Spleen (tissue), 11 donors: ENCODE data around the gene FGF21. TPM values are rescaled to one million over a fixed set of nuclear protein-coding genes. Genes with fewer than 3 reads are reported as not detected.
"Not testable (repeated sequence)": the region's sequence is repeated elsewhere in the genome, so short reads cannot be mapped to it uniquely, and the experiment has no call there.

Source experiments
- DNase-seq: peaks from one replicate; pipeline ENCODE4 v3.0.0-alpha.2; 2020
- H3K27ac ChIP-seq, 8 donors: fragments of 200-600 bp; sonication (generic) in 7 of 8; 1 replicate in 4 of 8; 2 replicates in 4 of 8; pipeline versions ENCODE4 v1.5.0 to v1.8.0; 2016 to 2021; ENCODE audit warnings: inconsistent platforms in 4 of 8, mild to moderate bottlenecking in 4 of 8, moderate library complexity in 1 of 8
- H3K27me3 ChIP-seq, 7 donors: fragments of 200-600 bp; sonication (generic) in 6 of 7; replicated peaks in 1 of 7; 1 replicate in 4 of 7; 2 replicates in 3 of 7; pipeline versions ENCODE4 v1.5.0 to v1.8.0; 2016 to 2021; ENCODE audit warnings: inconsistent platforms in 3 of 7, mild to moderate bottlenecking in 1 of 7
- H3K36me3 ChIP-seq, 6 donors: fragments of 200-600 bp; sonication (generic) in 5 of 6; 1 replicate in 4 of 6; 2 replicates in 2 of 6; pipeline versions ENCODE4 v1.5.0 to v1.8.0; 2016 to 2021; ENCODE audit warnings: inconsistent platforms in 2 of 6
- H3K4me1 ChIP-seq, 6 donors: fragments of 200-600 bp; sonication (generic) in 5 of 6; 1 replicate in 3 of 6; 2 replicates in 3 of 6; pipeline versions ENCODE4 v1.5.0 to v1.8.0; 2016 to 2021; ENCODE audit warnings: inconsistent platforms in 3 of 6
- H3K4me3 ChIP-seq, 8 donors: fragments of 200-600 bp; sonication (generic) in 7 of 8; 1 replicate in 4 of 8; 2 replicates in 4 of 8; pipeline versions ENCODE4 v1.5.0 to v1.8.0; 2016 to 2021; ENCODE audit warnings: inconsistent platforms in 4 of 8, mild to moderate bottlenecking in 4 of 8, moderate library complexity in 2 of 8
- H3K9me3 ChIP-seq, 8 donors: fragments of 200-600 bp; sonication (generic) in 7 of 8; 1 replicate in 4 of 8; 2 replicates in 4 of 8; pipeline versions ENCODE4 v1.5.0 to v1.8.0; 2016 to 2021; ENCODE audit warnings: inconsistent platforms in 4 of 8
- CTCF ChIP-seq, 11 experiments: fragments of 200-600 bp in 7 of 11; fragments of 450-650 bp in 4 of 11; sonication (generic) in 4 of 11; IDR thresholded peaks in 8 of 11; conservative IDR thresholded peaks in 3 of 11; 1 replicate in 7 of 11; 2 replicates in 4 of 11; pipeline versions ENCODE4 v1.4.0 to v1.8.0; 2016 to 2021; ENCODE audit warnings: antibody characterized with exemption in 11 of 11, inconsistent platforms in 4 of 11, mild to moderate bottlenecking in 1 of 11
- POLR2A ChIP-seq, 3 donors: fragments of 450-650 bp; IDR thresholded peaks; one replicate each; pipeline ENCODE4 v1.5.1; 2017; ENCODE audit warnings: antibody characterized with exemption in 3 of 3, mild to moderate bottlenecking in 1 of 3
- POLR2AphosphoS5 ChIP-seq, 3 donors: sonication (generic); formaldehyde crosslinking; IDR thresholded peaks; one replicate each; pipeline ENCODE4 v1.5.1; 2017; ENCODE audit warnings: antibody characterized with exemption in 3 of 3
- WGBS, 5 donors: extraction: QIAGEN DNeasy Blood & Tissue Kit in 3 of 5; methylation state at CpG; one replicate each; pipeline versions ENCODE4 v1.1.5 to v1.1.7; 2013 to 2018; 5-methylcytosine and 5-hydroxymethylcytosine counted together
- intact Hi-C: fragments of 100-400 bp; cut with DNase I; formaldehyde crosslinking; loops from one replicate; pipeline ENCODE4 v1.15.0; 2023; ENCODE audit warnings: low total_unique reads
- polyA plus RNA-seq, 3 donors: library from polyadenylated mRNA; stranded (reverse); fragments of 200-250 nt; gene quantifications; one replicate each; pipeline ENCODE4 v1.2.1, GENCODE V29; 2013
- total RNA-seq, 7 donors: library from RNA; depleted of rRNA in 3 of 7; stranded (reverse); fragments of >200 nt in 3 of 7; fragmentation: NEBNext Ultra II Directional in 4 of 7; extraction: Animal tissue kit (Norgen Biotek cat#: 25700) in 4 of 7; gene quantifications; one replicate each; pipeline versions ENCODE4 v1.1.0 to v1.2.1, GENCODE V29; 2016 to 2021
- donor health status: healthy with polysubstance abuse.
- donor health status: DM: no; HTN: no; CAD: no; lungs with moderate emphysema.
- donor health status: DM: no; HTN: no; CAD: no.
- donor health status: Bipolar disorder and iron deficiency.
- donor health status: healthy.
- donor health status: DM: no; HTN: no; CAD: no.
- donor health status: DM: yes; HTN: yes; CAD: no.

The FGF21 gene
- total and polyA plus RNA-seq, 10 donors, result not detected

- 54 to 70% (median 67%) methylated on average over 5 of the region's 5 CpGs for WGBS, 5 donors
- no peaks in the 10 kb centered on the region for H3K27me3 ChIP-seq
- H3K36me3 ChIP-seq, result no peaks in the 10 kb centered on the region
- TF ChIP-seq POLR2A (IDR thresholded peaks at IDR 0.05) (no peak), CTCF (IDR thresholded peaks at IDR 0.05 in 8 of 11, conservative IDR thresholded peaks at IDR 0.05 in 3 of 11) (no peak), POLR2AphosphoS5 (IDR thresholded peaks at IDR 0.05) (no peak)
- no peak overlapping the region for H3K4me3 ChIP-seq
- intact Hi-C loops, result no loop called here
- H3K4me1 ChIP-seq, result peaks cover 11 to 33% (median 24%) of the 10 kb centered on the region in 6 donors
- DNase-seq, result no peak
- no peaks in the 10 kb centered on the region for H3K9me3 ChIP-seq
- H3K27ac ChIP-seq, result no peak overlapping the region
Measured at GRCh38 chr19:48784527-48784926, 29.2 kb downstream of the FGF21 start.

- intact Hi-C loops, result loop anchor here (5.0 kb wide), 1 partner anchor 51 kb away; the partner anchor contains the start of gene HSD17B14
- H3K9me3 ChIP-seq, H3K4me3 ChIP-seq, DNase-seq, H3K27ac ChIP-seq, H3K27me3 ChIP-seq, H3K36me3 ChIP-seq: not testable (repeated sequence)
- WGBS, 5 donors, result 91 to 99% (median 93%) methylated on average over 7 of the region's 7 CpGs
- peaks cover 4 to 23% (median 14%) of the 10 kb centered on the region in 6 donors for H3K4me1 ChIP-seq
Measured at GRCh38 chr19:48786422-48786821, 31.1 kb downstream of the FGF21 start.

GRCh38 chr19:48787331-48787730 lies 32.0 kb downstream of the FGF21 start:
- peaks cover 0 to 14% (median 6%) of the 10 kb centered on the region in 6 donors for H3K4me1 ChIP-seq
- intact Hi-C loops, result loop anchor here (5.0 kb wide), 1 partner anchor 50 kb away; the partner anchor contains the start of gene HSD17B14
- not testable (repeated sequence) for H3K36me3 ChIP-seq, H3K27ac ChIP-seq, H3K4me3 ChIP-seq, DNase-seq, H3K27me3 ChIP-seq, H3K9me3 ChIP-seq
- WGBS, 5 donors, result 84 to 93% (median 89%) methylated on average over 9 of the region's 9 CpGs

GRCh38 chr19:48793271-48793670 lies 37.9 kb downstream of the FGF21 start:
- no peaks in the 10 kb centered on the region for H3K9me3 ChIP-seq
- 58 to 71% (median 67%) methylated on average over 8 of the region's 8 CpGs for WGBS, 5 donors
- intact Hi-C loops, result no loop called here
- no peaks in the 10 kb centered on the region for H3K27me3 ChIP-seq
- DNase-seq, result no peak
- no peaks in the 10 kb centered on the region for H3K36me3 ChIP-seq
- peaks cover 0 to 15% (median 9%) of the 10 kb centered on the region in 6 donors for H3K4me1 ChIP-seq
- H3K27ac ChIP-seq, result peak overlapping the region in 2 of 8 donors; percentile 10 to 38
- TF ChIP-seq POLR2A (IDR thresholded peaks at IDR 0.05) (no peak), POLR2AphosphoS5 (IDR thresholded peaks at IDR 0.05) (peak in 1 of 3 donors; percentile 22)
- H3K4me3 ChIP-seq, result no peak overlapping the region

- Histone ChIP-seq H3K27ac (no peak overlapping the region), H3K36me3 (peaks cover 0 to 5% (median 0%) of the 10 kb centered on the region in 6 donors), H3K27me3 (no peaks in the 10 kb centered on the region), H3K4me1 (peaks cover 0 to 15% (median 9%) of the 10 kb centered on the region in 6 donors), H3K4me3 (no peak overlapping the region), H3K9me3 (no peaks in the 10 kb centered on the region)
- WGBS, 5 donors, result 81 to 86% (median 84%) methylated on average over 6 of the region's 6 CpGs
- TF ChIP-seq POLR2A (IDR thresholded peaks at IDR 0.05), result no peak
- TF ChIP-seq CTCF (IDR thresholded peaks at IDR 0.05 in 8 of 11, conservative IDR thresholded peaks at IDR 0.05 in 3 of 11), result no peak
- TF ChIP-seq POLR2AphosphoS5 (IDR thresholded peaks at IDR 0.05), result no peak
- DNase-seq, result no peak
- intact Hi-C loops, result no loop called here
Measured at GRCh38 chr19:48794291-48794690, 39.0 kb downstream of the FGF21 start.
